Measurements from ENCODE around the gene SFMBT2.

Gene SFMBT2

GRCh38 chr10:7161484-7162250, 249.2 kb downstream of the SFMBT2 start:
- no peak for DNase-seq (ENCODE audit: extremely low read depth, insufficient read length)
- Histone ChIP-seq H3K36me3 (ENCODE audit: control insufficient read depth, insufficient read depth, low read length) (peaks cover 6% of the 10 kb centered on the region), H3K27me3 (replicated peaks; ENCODE audit: control insufficient read depth, insufficient read depth, low read length) (no peaks in the 10 kb centered on the region), H3K4me3 (replicated peaks; ENCODE audit: low read depth, low read length) (no peak overlapping the region)
- TF ChIP-seq CTCF (IDR thresholded peaks at IDR 0.05; ENCODE audit: insufficient read depth, low read length, poor library complexity, severe bottlenecking): no peak

GRCh38 chr10:7159928-7160327, 250.9 kb downstream of the SFMBT2 start:
- no peak overlapping the region for H3K4me3 ChIP-seq (replicated peaks; ENCODE audit: low read depth, low read length)
- no peak for TF ChIP-seq CTCF (IDR thresholded peaks at IDR 0.05; ENCODE audit: insufficient read depth, low read length, poor library complexity, severe bottlenecking)

GRCh38 chr10:7159517-7159916, 251.3 kb downstream of the SFMBT2 start:
- H3K4me3 ChIP-seq (replicated peaks; ENCODE audit: low read depth, low read length): no peak overlapping the region
- H3K27me3 ChIP-seq (replicated peaks; ENCODE audit: control insufficient read depth, insufficient read depth, low read length): no peaks in the 10 kb centered on the region
- TF ChIP-seq CTCF (IDR thresholded peaks at IDR 0.05; ENCODE audit: insufficient read depth, low read length, poor library complexity, severe bottlenecking): no peak
- peaks cover 6% of the 10 kb centered on the region for H3K36me3 ChIP-seq (ENCODE audit: control insufficient read depth, insufficient read depth, low read length)
- DNase-seq (ENCODE audit: extremely low read depth, insufficient read length): no peak

More at GRCh38 chr10:7159928-7160327, 250.9 kb downstream of the SFMBT2 start:
- no peaks in the 10 kb centered on the region for H3K27me3 ChIP-seq (replicated peaks; ENCODE audit: control insufficient read depth, insufficient read depth, low read length)
- H3K36me3 ChIP-seq (ENCODE audit: control insufficient read depth, insufficient read depth, low read length): peaks cover 6% of the 10 kb centered on the region
- no peak for DNase-seq (ENCODE audit: extremely low read depth, insufficient read length)

- TF ChIP-seq CTCF (IDR thresholded peaks at IDR 0.05; ENCODE audit: insufficient read depth, low read length, poor library complexity, severe bottlenecking): no peak
- H3K4me3 ChIP-seq (replicated peaks; ENCODE audit: low read depth, low read length): no peak overlapping the region
Observed at GRCh38 chr10:7157091-7157490, 253.7 kb downstream of the SFMBT2 start.

GRCh38 chr10:7153750-7154149, 257.1 kb downstream of the SFMBT2 start:
- Histone ChIP-seq H3K36me3 (ENCODE audit: control insufficient read depth, insufficient read depth, low read length) (no peaks in the 10 kb centered on the region), H3K27me3 (replicated peaks; ENCODE audit: control insufficient read depth, insufficient read depth, low read length) (no peaks in the 10 kb centered on the region), H3K4me3 (replicated peaks; ENCODE audit: low read depth, low read length) (no peak overlapping the region)
- DNase-seq (ENCODE audit: extremely low read depth, insufficient read length): no peak
- no peak for TF ChIP-seq CTCF (IDR thresholded peaks at IDR 0.05; ENCODE audit: insufficient read depth, low read length, poor library complexity, severe bottlenecking)

More at GRCh38 chr10:7157091-7157490, 253.7 kb downstream of the SFMBT2 start:
- DNase-seq (ENCODE audit: extremely low read depth, insufficient read length): no peak
- no peaks in the 10 kb centered on the region for H3K27me3 ChIP-seq (replicated peaks; ENCODE audit: control insufficient read depth, insufficient read depth, low read length)
- peaks cover 3% of the 10 kb centered on the region; the same call in 1 of the 2 replicates for H3K36me3 ChIP-seq (ENCODE audit: control insufficient read depth, insufficient read depth, low read length)

Data from GM06990 (cell line).